ENCODE results near the gene BDNF. TPM values are rescaled to one million over a fixed set of nuclear protein-coding genes. Genes with fewer than 3 reads are reported as not detected.

Gene BDNF
- total RNA-seq, 1 experiment from 2014 or later, result 4.8 TPM

DNA sequence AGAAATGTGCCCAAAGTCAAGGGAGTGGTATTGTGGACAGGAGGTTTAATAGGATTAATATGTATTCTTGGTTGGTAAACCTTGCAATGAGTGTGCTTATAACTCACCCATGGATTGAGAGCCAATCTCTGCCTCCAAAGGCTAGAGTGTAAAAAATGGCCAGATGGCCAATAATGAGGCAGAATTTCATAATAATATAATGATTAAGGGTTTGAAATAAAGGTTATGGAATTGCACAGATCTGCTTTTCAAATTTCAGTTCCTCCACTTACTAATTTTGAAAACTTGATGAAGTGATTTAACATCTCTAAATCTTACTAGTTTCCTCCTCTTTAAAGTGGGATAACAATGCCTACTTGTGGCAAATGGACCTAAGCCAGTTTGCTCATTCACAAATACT, 94.8 kb downstream of the BDNF start (continued):
- TF ChIP-seq, protein P1, sequence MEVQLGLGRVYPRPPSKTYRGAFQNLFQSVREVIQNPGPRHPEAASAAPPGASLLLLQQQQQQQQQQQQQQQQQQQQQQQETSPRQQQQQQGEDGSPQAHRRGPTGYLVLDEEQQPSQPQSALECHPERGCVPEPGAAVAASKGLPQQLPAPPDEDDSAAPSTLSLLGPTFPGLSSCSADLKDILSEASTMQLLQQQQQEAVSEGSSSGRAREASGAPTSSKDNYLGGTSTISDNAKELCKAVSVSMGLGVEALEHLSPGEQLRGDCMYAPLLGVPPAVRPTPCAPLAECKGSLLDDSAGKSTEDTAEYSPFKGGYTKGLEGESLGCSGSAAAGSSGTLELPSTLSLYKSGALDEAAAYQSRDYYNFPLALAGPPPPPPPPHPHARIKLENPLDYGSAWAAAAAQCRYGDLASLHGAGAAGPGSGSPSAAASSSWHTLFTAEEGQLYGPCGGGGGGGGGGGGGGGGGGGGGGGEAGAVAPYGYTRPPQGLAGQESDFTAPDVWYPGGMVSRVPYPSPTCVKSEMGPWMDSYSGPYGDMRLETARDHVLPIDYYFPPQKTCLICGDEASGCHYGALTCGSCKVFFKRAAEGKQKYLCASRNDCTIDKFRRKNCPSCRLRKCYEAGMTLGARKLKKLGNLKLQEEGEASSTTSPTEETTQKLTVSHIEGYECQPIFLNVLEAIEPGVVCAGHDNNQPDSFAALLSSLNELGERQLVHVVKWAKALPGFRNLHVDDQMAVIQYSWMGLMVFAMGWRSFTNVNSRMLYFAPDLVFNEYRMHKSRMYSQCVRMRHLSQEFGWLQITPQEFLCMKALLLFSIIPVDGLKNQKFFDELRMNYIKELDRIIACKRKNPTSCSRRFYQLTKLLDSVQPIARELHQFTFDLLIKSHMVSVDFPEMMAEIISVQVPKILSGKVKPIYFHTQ (CRISPR knock-in tag; IDR thresholded peaks at IDR 0.05), result no peak
- TF ChIP-seq ELF4 (CRISPR knock-in tag; IDR thresholded peaks at IDR 0.05; ENCODE audit: low read depth), result no peak

Other genes starting within 250 kb of the BDNF start
- 47.8 to 53.8 TPM (median 51.1 TPM) in 3 replicates for gene LGR4, start 227.7 kb downstream of the BDNF start, total RNA-seq (2021)
- 38.5 to 41.5 TPM (median 39.4 TPM) in 3 replicates for gene LIN7C, start 193.7 kb downstream of the BDNF start, total RNA-seq (2021)